Ishikawa (cell line): Measurements from ENCODE around the gene LNPEP.

Source experiments
- CEBPB ChIP-seq: IDR thresholded peaks from 2 replicates; pipeline ENCODE4 v1.6.1; 2012
- CREB1 ChIP-seq: IDR thresholded peaks from 2 replicates; pipeline ENCODE4 v1.6.1; 2012; ENCODE audit warnings: low read depth
- EGR1 ChIP-seq: IDR thresholded peaks from 2 replicates; pipeline ENCODE4 v1.6.1; 2012
- EP300 ChIP-seq: IDR thresholded peaks from 2 replicates; pipeline ENCODE4 v1.6.1; 2012; ENCODE audit warnings: borderline replicate concordance
- FOXM1 ChIP-seq: IDR thresholded peaks from 2 replicates; pipeline ENCODE4 v1.6.1; 2012; ENCODE audit warnings: low read depth, borderline replicate concordance
- MAX ChIP-seq: IDR thresholded peaks from 2 replicates; pipeline ENCODE4 v1.6.1; 2012
- NFIC ChIP-seq: IDR thresholded peaks from 2 replicates; pipeline ENCODE4 v1.6.1; 2012
- RAD21 ChIP-seq: IDR thresholded peaks from 2 replicates; pipeline ENCODE4 v1.6.1; 2012; ENCODE audit warnings: low read depth
- REST ChIP-seq: IDR thresholded peaks from 2 replicates; pipeline ENCODE4 v1.6.1; 2012; ENCODE audit warnings: low read depth, mild to moderate bottlenecking
- TAF1 ChIP-seq: IDR thresholded peaks from 2 replicates; pipeline ENCODE4 v1.6.1; 2012; ENCODE audit warnings: low read depth, mild to moderate bottlenecking
- TCF12 ChIP-seq: IDR thresholded peaks from 2 replicates; pipeline ENCODE4 v1.6.1; 2012; ENCODE audit warnings: low read depth
- TEAD4 ChIP-seq: IDR thresholded peaks from 2 replicates; pipeline ENCODE4 v1.6.1; 2012
- USF1 ChIP-seq: IDR thresholded peaks from 2 replicates; pipeline ENCODE4 v1.6.1; 2012
- YY1 ChIP-seq: IDR thresholded peaks from 2 replicates; pipeline ENCODE4 v1.6.1; 2012; ENCODE audit warnings: low read depth
- ZBTB7A ChIP-seq: IDR thresholded peaks from 2 replicates; pipeline ENCODE4 v1.6.1; 2012; ENCODE audit warnings: low read depth

Gene LNPEP

GRCh38 chr5:96935559-96936430 is at the start of gene LNPEP:
LNPEP (plus strand) TSS chr5:96936080; CDS start chr5:96936156, 76 bp downstream.
- no peak for TF ChIP-seq CREB1
- peak; percentile 44; the same call in 1 of the 2 replicates for TF ChIP-seq EGR1
- peak; percentile 74 for TF ChIP-seq TAF1
- TF ChIP-seq EP300: peak; percentile 69; the same call in 1 of the 2 replicates
- peak; percentile 36; the same call in 1 of the 2 replicates for TF ChIP-seq USF1
- peak; percentile 78 for TF ChIP-seq TCF12
- TF ChIP-seq NFIC: peak; percentile 83
- TF ChIP-seq ZBTB7A: no peak; the same call in 1 of the 2 replicates
- peak; percentile 14; the same call in 1 of the 2 replicates for TF ChIP-seq RAD21
- TF ChIP-seq MAX: peak; percentile 74
- TF ChIP-seq TEAD4: no peak
- no peak for TF ChIP-seq REST
- no peak; the same call in 1 of the 2 replicates for TF ChIP-seq CEBPB
- peak; percentile 67 for TF ChIP-seq YY1
- peak; percentile 45 for TF ChIP-seq FOXM1

- TF ChIP-seq EP300 (no peak), USF1 (no peak), REST (no peak), TCF12 (no peak), CEBPB (no peak), MAX (no peak), RAD21 (no peak), TAF1 (no peak), ZBTB7A (no peak)
Measured at GRCh38 chr5:96893342-96893741, 42.5 kb upstream of the LNPEP start.

GRCh38 chr5:96896276-96896675 is 39.6 kb upstream of the LNPEP start:
- TF ChIP-seq YY1: no peak
- no peak for TF ChIP-seq EP300
- no peak for TF ChIP-seq NFIC
- no peak for TF ChIP-seq TCF12

- TF ChIP-seq MAX (no peak), FOXM1 (no peak), TAF1 (no peak), YY1 (no peak), ZBTB7A (no peak), EGR1 (no peak), NFIC (no peak), TEAD4 (no peak), CREB1 (no peak), USF1 (no peak)
Measured at GRCh38 chr5:96896806-96897205, 39.1 kb upstream of the LNPEP start.

- TF ChIP-seq MAX (no peak), USF1 (no peak), TCF12 (no peak), REST (no peak), FOXM1 (no peak), TAF1 (no peak), EGR1 (no peak)
Measured at GRCh38 chr5:96901384-96901783, 34.5 kb upstream of the LNPEP start.
